H1 (cell line): ENCODE measurements around the gene RFLNA.

Experiments
- EP300 ChIP-seq, 2 experiments: IDR thresholded peaks; 1 replicate in 1 of 2; 2 replicates in 1 of 2; pipeline ENCODE4 v1.6.1; 2011 to 2012; ENCODE audit warnings: low read depth in 2 of 2, low read length in 2 of 2, mild to moderate bottlenecking in 2 of 2, borderline replicate concordance in 1 of 2, inconsistent platforms in 1 of 2, moderate library complexity in 1 of 2
- ZNF274 ChIP-seq: IDR thresholded peaks from 2 replicates; pipeline ENCODE4 v1.7.0; 2012; ENCODE audit warnings: low read length, borderline replicate concordance; ENCODE audit errors: extremely low read depth
- TF ChIP-seq, protein P1 (sequence below), 3 experiments: IDR thresholded peaks; 1 replicate in 2 of 3; 2 replicates in 1 of 3; pipeline versions ENCODE4 v1.5.1 to v1.6.1; 2011; ENCODE audit warnings: low read length in 3 of 3, mild to moderate bottlenecking in 3 of 3, inconsistent platforms in 2 of 3, low read depth in 1 of 3, moderate library complexity in 1 of 3; ENCODE audit not compliant: insufficient read depth in 1 of 3; ENCODE audit errors: control extremely low read depth in 1 of 3

DNA sequence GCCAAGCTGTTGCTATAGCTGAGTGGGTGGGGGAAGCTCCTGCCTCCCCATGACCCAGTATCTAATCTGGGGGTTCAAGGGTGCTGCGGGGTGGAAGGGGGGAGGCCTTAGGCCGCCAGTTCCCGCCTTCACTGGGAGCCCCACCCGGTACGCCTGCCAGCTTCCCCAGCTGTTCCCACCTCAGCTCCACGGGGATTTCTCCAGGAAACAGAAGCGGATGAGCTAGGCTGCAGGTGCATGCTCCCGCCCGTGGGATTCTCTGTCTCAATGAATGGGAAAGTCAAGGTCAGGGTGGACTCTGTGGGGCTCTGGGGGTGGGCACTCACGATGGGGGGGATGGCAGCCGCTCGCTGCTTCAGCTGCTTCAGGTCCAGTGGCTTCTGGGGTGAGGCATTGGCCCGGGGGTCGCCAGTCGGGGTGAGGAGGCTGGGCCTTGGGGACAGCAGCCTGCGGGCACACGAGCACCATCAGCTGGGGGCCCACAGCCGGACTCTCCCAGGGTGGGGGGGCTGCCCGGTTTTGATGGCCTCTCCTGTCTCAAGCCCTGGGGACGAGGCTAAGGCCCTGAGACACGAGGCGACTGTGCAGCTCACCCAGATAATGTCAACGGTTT is 68.6 kb downstream of the RFLNA start:
- TF ChIP-seq, protein P1, sequence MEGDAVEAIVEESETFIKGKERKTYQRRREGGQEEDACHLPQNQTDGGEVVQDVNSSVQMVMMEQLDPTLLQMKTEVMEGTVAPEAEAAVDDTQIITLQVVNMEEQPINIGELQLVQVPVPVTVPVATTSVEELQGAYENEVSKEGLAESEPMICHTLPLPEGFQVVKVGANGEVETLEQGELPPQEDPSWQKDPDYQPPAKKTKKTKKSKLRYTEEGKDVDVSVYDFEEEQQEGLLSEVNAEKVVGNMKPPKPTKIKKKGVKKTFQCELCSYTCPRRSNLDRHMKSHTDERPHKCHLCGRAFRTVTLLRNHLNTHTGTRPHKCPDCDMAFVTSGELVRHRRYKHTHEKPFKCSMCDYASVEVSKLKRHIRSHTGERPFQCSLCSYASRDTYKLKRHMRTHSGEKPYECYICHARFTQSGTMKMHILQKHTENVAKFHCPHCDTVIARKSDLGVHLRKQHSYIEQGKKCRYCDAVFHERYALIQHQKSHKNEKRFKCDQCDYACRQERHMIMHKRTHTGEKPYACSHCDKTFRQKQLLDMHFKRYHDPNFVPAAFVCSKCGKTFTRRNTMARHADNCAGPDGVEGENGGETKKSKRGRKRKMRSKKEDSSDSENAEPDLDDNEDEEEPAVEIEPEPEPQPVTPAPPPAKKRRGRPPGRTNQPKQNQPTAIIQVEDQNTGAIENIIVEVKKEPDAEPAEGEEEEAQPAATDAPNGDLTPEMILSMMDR (IDR thresholded peaks at IDR 0.05; ENCODE audit: control extremely low read depth in 1 of 3, insufficient read depth in 1 of 3, low read depth in 1 of 3, low read length in 3 of 3): no peak
- TF ChIP-seq EP300 (IDR thresholded peaks at IDR 0.05; ENCODE audit: borderline replicate concordance in 1 of 2, low read depth in 2 of 2, low read length in 2 of 2) (no peak), ZNF274 (no peak)
